ENCODE data around the gene LRRFIP1. TPM values are rescaled to one million over a fixed set of nuclear protein-coding genes. Genes with fewer than 3 reads are reported as not detected.

Gene LRRFIP1
- total RNA-seq, 1 donor from 2014 or later = 40.7 TPM

GRCh38 chr2:237702441-237703391, 75.3 kb downstream of the LRRFIP1 start:
- no peaks in the 10 kb centered on the region for H3K79me2 ChIP-seq (ENCODE audit: low read depth)
- no peaks in the 10 kb centered on the region for H3K9me3 ChIP-seq (ENCODE audit: low read depth)
- peak overlapping the region; percentile 67 for H3K4me3 Mint-ChIP-seq
- no peaks in the 10 kb centered on the region for H3F3A ChIP-seq (ENCODE audit: low read depth)
- H3K36me3 ChIP-seq = no peaks in the 10 kb centered on the region
- H4K20me1 ChIP-seq (ENCODE audit: low read depth) = peaks cover 24% of the 10 kb centered on the region
- H3K9ac ChIP-seq = no peak overlapping the region
- peak; percentile 51 for DNase-seq (ENCODE audit: low spot score)
- H3K27me3 ChIP-seq = no peaks in the 10 kb centered on the region
- no peak overlapping the region for H3K4me3 ChIP-seq
- H3K9me3 Mint-ChIP-seq = no peaks in the 10 kb centered on the region
- H3K27ac ChIP-seq = no peak overlapping the region
- TF ChIP-seq EZH2 (IDR thresholded peaks at IDR 0.05) (no peak), EZH2phosphoT487 (IDR thresholded peaks at IDR 0.05) (no peak), CTCF (IDR thresholded peaks at IDR 0.05) (no peak)
- no peak overlapping the region for H2AFZ ChIP-seq (replicated peaks)
- peaks cover 22% of the 10 kb centered on the region for H3K4me1 ChIP-seq
- H3K27me3 Mint-ChIP-seq (ENCODE audit: insufficient read depth, low read depth) = peaks cover 6% of the 10 kb centered on the region
- H3K4me1 Mint-ChIP-seq = peaks cover 60% of the 10 kb centered on the region
- H3K4me2 ChIP-seq = peak overlapping the region; percentile 66
- H3K27ac Mint-ChIP-seq = peak overlapping the region; percentile 76
- peaks cover 4% of the 10 kb centered on the region for H3K36me3 Mint-ChIP-seq

- Histone ChIP-seq H3K27ac (no peak overlapping the region), H3K27me3 (no peaks in the 10 kb centered on the region), H4K20me1 (ENCODE audit: low read depth) (peaks cover 23% of the 10 kb centered on the region), H3K9ac (no peak overlapping the region), H3K4me2 (no peak overlapping the region), H3K4me1 (peaks cover 22% of the 10 kb centered on the region), H3K36me3 (no peaks in the 10 kb centered on the region), H2AFZ (replicated peaks) (no peak overlapping the region), H3K79me2 (ENCODE audit: low read depth) (no peaks in the 10 kb centered on the region), H3K4me3 (no peak overlapping the region), H3F3A (ENCODE audit: low read depth) (no peaks in the 10 kb centered on the region), H3K9me3 (ENCODE audit: low read depth) (no peaks in the 10 kb centered on the region)
- no peaks in the 10 kb centered on the region for H3K9me3 Mint-ChIP-seq
- no peak overlapping the region for H3K4me3 Mint-ChIP-seq
- peaks cover 48% of the 10 kb centered on the region for H3K4me1 Mint-ChIP-seq
- no peak overlapping the region for H3K27ac Mint-ChIP-seq
- no peak for TF ChIP-seq CTCF (IDR thresholded peaks at IDR 0.05)
- TF ChIP-seq EZH2 (IDR thresholded peaks at IDR 0.05) = no peak
- TF ChIP-seq EZH2phosphoT487 (IDR thresholded peaks at IDR 0.05) = no peak
- peaks cover 4% of the 10 kb centered on the region for H3K36me3 Mint-ChIP-seq
- no peak for DNase-seq (ENCODE audit: low spot score)
- peaks cover 6% of the 10 kb centered on the region for H3K27me3 Mint-ChIP-seq (ENCODE audit: insufficient read depth, low read depth)
Measured at GRCh38 chr2:237704501-237705434, 77.4 kb downstream of the LRRFIP1 start.

- H3K4me1 Mint-ChIP-seq = peaks cover 36% of the 10 kb centered on the region
- peaks cover 13% of the 10 kb centered on the region for H4K20me1 ChIP-seq (ENCODE audit: low read depth)
Measured at GRCh38 chr2:237706257-237706656, 78.9 kb downstream of the LRRFIP1 start.

More at GRCh38 chr2:237706257-237706656, 78.9 kb downstream of the LRRFIP1 start:
- Histone ChIP-seq H3K27me3 (no peaks in the 10 kb centered on the region), H3K9me3 (ENCODE audit: low read depth) (no peaks in the 10 kb centered on the region), H3K4me1 (peaks cover 14% of the 10 kb centered on the region), H2AFZ (replicated peaks) (no peak overlapping the region), H3K27ac (no peak overlapping the region), H3F3A (ENCODE audit: low read depth) (no peaks in the 10 kb centered on the region), H3K4me3 (no peak overlapping the region), H3K79me2 (ENCODE audit: low read depth) (no peaks in the 10 kb centered on the region), H3K4me2 (no peak overlapping the region), H3K36me3 (no peaks in the 10 kb centered on the region), H3K9ac (no peak overlapping the region)
- TF ChIP-seq EZH2 (IDR thresholded peaks at IDR 0.05) (no peak), EZH2phosphoT487 (IDR thresholded peaks at IDR 0.05) (no peak), CTCF (IDR thresholded peaks at IDR 0.05) (no peak)
- peaks cover 6% of the 10 kb centered on the region for H3K27me3 Mint-ChIP-seq (ENCODE audit: insufficient read depth, low read depth)
- H3K4me3 Mint-ChIP-seq = no peak overlapping the region
- H3K27ac Mint-ChIP-seq = no peak overlapping the region
- DNase-seq (ENCODE audit: low spot score) = no peak
- H3K36me3 Mint-ChIP-seq = peaks cover 7% of the 10 kb centered on the region
- H3K9me3 Mint-ChIP-seq = no peaks in the 10 kb centered on the region

All from neural progenitor cell (in vitro differentiated cells).